NCI-H446 (cell line): Measurements from ENCODE around the gene NEAT1.

Source experiments
- DNase-seq, 2 experiments: peaks; one replicate each; lab custom pipeline; 2025; lab: John Stamatoyannopoulos, UW

NEAT1 gene

GRCh38 chr11:65422633-65423515 lies at the start of gene NEAT1:
Gene NEAT1, plus strand, starts transcription at chr11:65422798.
- no peak for DNase-seq

DNA sequence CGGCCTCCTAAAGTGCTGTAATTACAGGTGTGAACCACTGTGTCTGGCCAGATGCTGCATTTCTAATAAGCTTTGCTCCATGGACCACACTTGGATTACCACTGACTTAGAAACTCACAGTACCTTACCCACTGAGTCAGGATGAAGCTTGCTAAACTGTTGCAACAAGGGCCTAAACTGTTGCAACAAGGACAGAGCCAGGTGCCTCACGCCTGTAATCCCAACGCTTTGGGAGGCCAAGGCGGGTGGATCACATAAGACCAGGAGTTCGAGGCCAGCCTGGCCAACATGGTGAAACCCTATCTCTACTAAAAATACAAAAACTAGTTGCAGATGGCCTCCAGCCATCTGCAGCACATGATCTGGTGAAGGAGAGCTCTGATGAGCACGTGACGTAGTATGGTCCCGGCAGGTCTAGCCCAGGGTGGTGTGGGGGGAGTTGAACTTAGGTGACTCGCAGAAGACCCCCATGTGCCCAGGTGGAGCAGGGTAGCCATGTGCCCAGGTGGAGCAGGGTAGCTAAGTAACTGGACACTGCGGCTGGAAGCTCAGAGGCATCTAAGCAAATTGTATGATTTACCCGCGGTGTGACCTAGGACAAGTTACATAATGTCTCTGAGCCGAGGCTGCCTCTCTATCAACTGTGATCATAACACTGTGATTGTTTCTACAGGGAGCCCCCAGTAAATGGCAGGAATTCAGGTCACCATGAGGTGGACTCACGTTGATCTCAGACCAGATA lies 48.6 kb upstream of the NEAT1 start:
- no peak for DNase-seq

DNA sequence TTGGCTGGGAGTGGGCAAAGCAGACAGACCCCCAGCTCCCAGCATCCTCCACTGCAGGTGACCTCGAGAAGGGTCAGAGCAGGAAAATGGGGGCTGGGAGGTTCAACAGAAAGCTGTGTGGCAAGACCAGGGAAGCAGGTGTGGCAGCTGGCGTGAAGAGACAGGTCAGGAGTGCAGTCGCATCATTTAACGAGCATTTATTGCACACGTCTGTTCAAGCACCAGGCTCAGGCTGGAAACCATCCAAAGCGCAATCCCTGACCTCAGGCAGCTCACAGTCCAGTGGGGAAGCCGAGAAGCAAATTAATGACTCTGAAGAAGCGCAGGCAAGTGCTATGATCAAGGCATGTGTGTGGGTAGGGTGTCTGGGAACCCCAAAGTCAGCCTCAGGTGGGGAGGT lies 47.6 kb upstream of the NEAT1 start:
- DNase-seq = no peak

- no peak for DNase-seq
These were observed 46.4 kb upstream of the NEAT1 start for GRCh38 chr11:65376138-65376713.

- no peak for DNase-seq
These were observed 45.6 kb upstream of the NEAT1 start for GRCh38 chr11:65377036-65377435.

- no peak for DNase-seq
These were observed 44.8 kb upstream of the NEAT1 start for GRCh38 chr11:65377777-65378176.

DNA sequence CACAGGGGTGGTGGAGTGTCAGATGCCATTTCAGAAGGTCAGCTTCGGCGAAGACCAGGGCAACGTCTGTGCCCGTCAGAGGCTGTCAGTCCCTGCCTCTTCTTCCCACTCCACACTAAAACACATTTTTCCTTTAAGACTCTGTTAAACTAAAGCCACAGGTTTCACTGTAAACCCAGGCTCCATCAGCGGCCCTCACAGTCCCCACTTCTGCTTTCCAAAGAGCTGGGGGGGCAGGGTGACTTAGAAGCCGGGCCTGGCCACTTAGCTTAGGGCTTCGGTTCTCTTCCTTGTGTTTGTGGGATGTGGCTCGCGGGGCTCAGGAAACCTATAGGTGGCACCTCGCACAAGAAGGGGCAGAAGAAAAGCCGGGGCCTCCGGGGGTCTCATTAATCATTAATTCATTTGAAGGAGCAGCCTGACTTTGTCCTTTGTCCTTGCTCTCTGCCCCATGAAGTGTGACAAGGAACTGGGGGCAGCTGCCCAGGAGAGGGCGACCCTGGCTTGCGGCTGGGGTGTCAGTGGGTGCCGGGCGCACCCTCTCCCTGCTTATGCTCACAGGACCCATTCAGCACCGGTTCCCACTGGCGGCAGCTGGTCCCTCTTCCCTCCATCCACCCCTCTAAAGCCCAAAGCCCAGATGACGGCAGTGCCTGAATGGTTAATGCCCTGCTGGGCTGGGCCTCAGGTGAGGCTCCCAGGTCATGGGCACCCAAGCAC lies 44.2 kb upstream of the NEAT1 start:
- DNase-seq = no peak

DNA sequence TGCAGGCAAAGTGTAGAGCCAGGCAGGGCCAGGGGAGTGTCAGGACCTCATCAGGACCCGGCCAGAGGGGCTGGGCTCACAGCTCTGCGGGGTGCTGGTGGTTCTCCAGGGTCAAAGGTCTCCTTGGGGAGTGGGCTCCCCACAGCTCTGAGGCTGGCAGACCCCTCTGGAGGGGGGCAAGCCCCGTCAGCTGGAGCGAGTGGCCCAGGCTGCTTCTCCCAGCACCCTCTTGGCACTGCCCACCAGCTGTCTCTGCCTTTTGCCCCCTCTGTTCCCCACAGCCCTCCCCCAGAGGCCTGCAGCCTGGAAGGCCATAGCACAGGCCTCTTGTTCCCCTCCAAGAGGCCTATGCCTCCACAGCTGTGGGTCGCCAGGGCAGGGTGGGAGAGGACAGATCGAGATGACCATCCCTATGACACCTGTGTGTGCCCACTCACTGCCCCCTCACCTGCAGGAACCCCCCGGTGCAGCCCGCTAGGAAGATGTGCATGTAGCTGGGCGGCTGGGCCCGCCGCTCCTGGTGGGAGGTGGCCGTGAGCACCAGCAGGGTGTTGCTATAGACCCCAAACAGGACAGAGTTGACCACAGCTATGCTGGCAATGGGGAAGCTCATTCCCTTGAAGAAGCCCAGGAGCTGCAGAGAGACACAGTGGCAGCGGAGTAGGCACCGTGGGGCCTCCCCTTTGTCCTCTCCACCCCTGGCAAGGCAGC lies 43.5 kb upstream of the NEAT1 start:
- no peak for DNase-seq

GRCh38 chr11:65379698-65380459 lies 42.7 kb upstream of the NEAT1 start:
- DNase-seq = no peak

GRCh38 chr11:65380460-65381119 lies 42.0 kb upstream of the NEAT1 start:
- DNase-seq = no peak

DNA sequence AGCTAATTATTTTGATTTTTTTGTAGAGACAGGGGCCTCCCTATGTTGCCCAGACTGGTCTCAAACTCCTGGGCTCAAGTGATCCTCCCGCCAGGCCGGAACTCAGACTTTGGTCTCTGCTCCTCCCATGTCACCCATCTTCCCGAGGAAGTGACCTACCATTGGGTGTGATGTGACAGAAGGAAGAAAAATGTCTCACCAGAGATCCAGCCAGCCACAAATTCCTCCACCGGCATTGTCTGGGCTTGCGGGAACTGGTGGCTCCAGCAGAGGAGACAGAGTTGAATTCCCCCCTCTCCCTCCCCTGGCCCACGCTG lies 40.9 kb upstream of the NEAT1 start:
- DNase-seq = peak in 1 of 2 experiments; percentile 60

DNA sequence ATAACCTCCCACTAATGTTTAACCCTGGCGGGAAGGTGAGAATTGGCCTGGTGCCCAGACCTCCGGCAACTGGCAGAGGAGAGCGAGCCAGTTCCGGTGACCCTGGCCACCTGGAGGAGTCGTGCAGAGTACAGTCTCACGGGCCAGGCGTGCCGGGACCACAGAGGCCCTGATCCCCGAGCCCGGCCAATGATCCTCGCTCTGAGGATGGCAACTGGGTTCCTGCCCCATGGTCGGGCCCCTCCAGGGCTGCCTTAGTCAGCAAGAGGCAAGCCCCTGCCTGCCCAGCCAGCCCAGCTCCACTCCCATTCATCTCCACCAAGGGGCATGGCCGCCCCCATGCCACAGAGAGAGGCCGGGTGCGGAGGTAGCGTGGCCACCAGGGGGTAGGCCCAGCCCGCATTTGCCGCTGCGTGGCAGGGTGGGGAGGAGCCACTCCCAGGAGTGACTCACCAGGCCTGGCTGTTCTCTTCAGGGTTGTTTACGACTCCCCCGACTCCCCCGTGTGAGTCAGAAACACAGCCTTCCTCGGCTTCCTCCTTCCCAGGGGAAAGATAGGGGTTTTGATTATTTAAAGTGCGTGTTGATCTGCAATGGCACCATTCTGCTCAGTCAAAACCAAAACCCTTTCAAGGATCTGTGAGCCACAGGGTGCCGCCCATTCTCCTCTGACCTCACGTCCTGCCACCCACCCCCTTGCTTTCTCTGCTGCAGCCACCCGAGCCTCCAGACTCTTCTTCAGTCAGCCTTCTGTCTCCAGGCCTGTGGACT lies 40.4 kb upstream of the NEAT1 start, which contains the start of gene SLC25A45:
SLC25A45 (minus strand) TSS at position 614 of the 771 bp plus-strand sequence. CDS start 695 bp downstream, outside the sequence.
- peak; percentile 90 to 93 for DNase-seq

GRCh38 chr11:65382804-65383368 lies 39.7 kb upstream of the NEAT1 start:
- no peak for DNase-seq

GRCh38 chr11:65383778-65384177 lies 38.8 kb upstream of the NEAT1 start:
- DNase-seq = no peak

DNA sequence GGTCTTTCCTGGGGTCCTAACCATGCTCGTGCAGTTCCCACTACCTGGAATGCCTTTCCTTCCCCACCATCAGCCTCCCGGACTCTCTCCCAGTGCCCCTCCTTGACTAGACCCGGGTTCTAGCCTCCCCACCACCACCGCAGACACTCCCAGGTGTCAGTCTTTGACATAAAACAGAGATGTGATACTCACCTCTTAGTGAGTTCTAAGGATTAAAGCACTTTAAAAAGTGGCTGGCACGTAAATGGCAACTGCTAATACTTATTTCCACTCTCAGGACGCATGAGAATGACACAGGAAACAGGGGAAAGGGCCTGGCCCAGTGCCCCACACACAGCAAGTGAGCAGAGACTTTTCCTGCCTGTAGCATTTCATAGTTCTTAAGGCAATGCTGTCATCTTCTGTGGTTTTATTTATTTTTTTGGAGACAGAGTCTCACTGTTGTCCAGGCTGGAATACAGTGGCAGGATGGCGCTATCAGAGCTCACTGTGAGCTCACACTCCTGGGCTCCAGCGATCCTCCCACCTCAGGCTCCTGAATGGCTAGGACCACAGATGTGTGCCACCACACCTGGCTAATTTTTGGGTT lies 38.2 kb upstream of the NEAT1 start:
- DNase-seq = no peak

- DNase-seq = peak; percentile 49 to 85
These were observed 36.1 kb upstream of the NEAT1 start, which contains the start of gene FRMD8 for GRCh38 chr11:65386307-65387140. Gene FRMD8, plus strand, starts transcription at chr11:65386637. Its CDS starts 400 bp downstream, at chr11:65387037.

- no peak for DNase-seq
These were observed 33.9 kb upstream of the NEAT1 start for GRCh38 chr11:65388731-65389130.
